Spleen (tissue), 7 donors: ENCODE results near the gene PIK3CB.

ENCODE experiments used
- CTCF ChIP-seq, 11 experiments: fragments of 200-600 bp in 7 of 11; fragments of 450-650 bp in 4 of 11; sonication (generic) in 4 of 11; IDR thresholded peaks in 8 of 11; conservative IDR thresholded peaks in 3 of 11; 1 replicate in 7 of 11; 2 replicates in 4 of 11; pipeline versions ENCODE4 v1.4.0 to v1.8.0; 2016 to 2021; ENCODE audit warnings: antibody characterized with exemption in 11 of 11, inconsistent platforms in 4 of 11, mild to moderate bottlenecking in 1 of 11
- POLR2A ChIP-seq, 3 donors: fragments of 450-650 bp; IDR thresholded peaks; one replicate each; pipeline ENCODE4 v1.5.1; 2017; ENCODE audit warnings: antibody characterized with exemption in 3 of 3, mild to moderate bottlenecking in 1 of 3
- donor health status: DM: no; HTN: no; CAD: no; lungs with moderate emphysema.
- donor health status: DM: no; HTN: no; CAD: no.
- donor health status: DM: no; HTN: no; CAD: no.

- TF ChIP-seq POLR2A (IDR thresholded peaks at IDR 0.05): no peak
- TF ChIP-seq CTCF (IDR thresholded peaks at IDR 0.05 in 8 of 11, conservative IDR thresholded peaks at IDR 0.05 in 3 of 11): no peak
Measured at GRCh38 chr3:138786788-138787271, 47.9 kb downstream of the PIK3CB start.
